HG02610 (cell line): Measurements from ENCODE around the gene MORN2.

Experiments used
- ATAC-seq: cut with Tn5 transposase; IDR thresholded peaks from one replicate; pipeline ENCODE4 v1.9.1; 2021; ENCODE audit warnings: mild to moderate bottlenecking, moderate library complexity; ENCODE audit not compliant: unreplicated experiment

The MORN2 gene

GRCh38 chr2:38889045-38889444 is 13.3 kb downstream of the MORN2 start:
- ATAC-seq, result no peak

- no peak for ATAC-seq
Measured at GRCh38 chr2:38889575-38889974, 13.8 kb downstream of the MORN2 start, which contains the start of gene ARHGEF33. ARHGEF33 (plus strand) TSS chr2:38889875; CDS start chr2:38919448, 29,573 bp downstream.

DNA sequence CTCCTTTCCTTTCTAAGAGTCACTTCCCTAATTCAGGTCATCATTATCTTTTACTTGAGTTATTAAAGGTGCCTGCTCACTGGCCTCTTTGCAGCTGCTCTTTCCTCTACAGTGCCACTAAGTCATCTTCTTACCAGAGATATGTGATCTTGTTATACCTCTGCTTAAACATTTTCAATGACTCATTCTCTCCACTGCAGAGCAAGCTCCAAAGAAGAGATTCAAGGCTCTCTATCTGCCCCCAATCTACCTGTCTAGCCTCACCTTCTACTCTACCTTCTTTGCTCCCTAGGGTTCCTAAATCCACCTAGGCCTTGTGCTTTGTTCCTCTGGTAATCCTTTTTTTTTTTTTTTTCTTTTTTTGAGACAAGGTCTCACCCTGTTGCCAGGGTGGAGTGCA is 17.0 kb downstream of the MORN2 start:
- ATAC-seq, result no peak

- ATAC-seq, result no peak
Measured at GRCh38 chr2:38898256-38898655, 22.5 kb downstream of the MORN2 start.

GRCh38 chr2:38900726-38901125 is 24.9 kb downstream of the MORN2 start:
- no peak for ATAC-seq

- ATAC-seq, result no peak
Measured at GRCh38 chr2:38905251-38905650, 29.5 kb downstream of the MORN2 start.

DNA sequence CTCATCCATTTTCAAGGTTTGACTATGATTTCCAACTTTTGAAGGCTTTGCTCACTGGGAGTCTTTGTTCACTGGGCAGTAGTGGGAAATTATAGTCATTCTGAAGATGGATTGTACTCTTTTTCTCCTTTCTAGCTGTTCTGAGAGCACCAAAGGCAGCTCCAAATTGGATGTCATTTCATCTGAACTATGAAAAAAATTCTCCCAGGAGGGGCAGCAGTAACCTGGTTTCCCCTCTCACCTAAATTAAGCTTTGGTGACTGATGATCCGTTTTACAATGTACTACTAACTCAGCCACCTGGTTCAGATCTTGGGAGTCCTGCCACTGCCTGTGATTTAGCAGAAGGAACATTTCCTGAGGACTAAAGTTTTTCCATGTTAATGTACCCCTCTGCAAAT is 31.5 kb downstream of the MORN2 start:
- ATAC-seq, result no peak

GRCh38 chr2:38907743-38908562 is 32.2 kb downstream of the MORN2 start:
- ATAC-seq, result peak; percentile 95

- no peak for ATAC-seq
Measured at GRCh38 chr2:38909872-38910271, 34.1 kb downstream of the MORN2 start.

DNA sequence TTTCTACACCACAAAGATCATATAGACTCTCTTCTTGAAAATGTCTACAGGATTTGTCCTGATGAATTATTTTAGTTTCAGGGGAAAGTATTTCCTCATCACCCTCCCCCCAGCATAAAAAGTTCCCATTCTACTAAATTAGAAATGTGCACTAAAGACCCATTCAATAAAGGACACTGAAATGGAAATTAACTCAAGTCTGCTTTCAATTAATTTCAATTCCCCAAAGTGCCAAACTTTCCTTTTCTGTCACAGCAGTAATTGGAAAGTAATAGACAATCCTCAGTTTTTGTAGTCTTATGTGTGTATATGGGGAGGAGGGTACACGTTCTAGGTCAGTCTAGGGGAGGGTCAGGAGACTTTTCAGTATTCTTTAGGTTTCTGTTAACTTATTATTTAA is 35.4 kb downstream of the MORN2 start:
- no peak for ATAC-seq

DNA sequence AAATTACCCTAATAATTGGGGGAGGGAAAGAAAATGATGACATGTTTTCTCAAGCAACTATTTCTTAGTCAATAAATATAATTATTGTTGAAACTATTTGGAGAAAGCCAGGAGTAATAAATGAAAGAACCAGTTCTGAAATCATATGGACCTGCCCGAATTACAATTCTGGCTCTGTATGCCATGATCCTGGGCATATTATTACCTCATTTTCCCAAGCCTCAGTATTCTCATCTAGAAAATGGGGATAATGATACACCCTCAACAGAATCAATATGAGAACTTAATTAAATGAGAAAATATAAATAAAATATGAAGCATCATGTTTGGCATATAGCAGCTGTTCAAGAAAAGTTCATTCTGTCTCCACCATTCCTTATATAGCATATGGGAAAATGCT is 36.8 kb downstream of the MORN2 start:
- no peak for ATAC-seq

DNA sequence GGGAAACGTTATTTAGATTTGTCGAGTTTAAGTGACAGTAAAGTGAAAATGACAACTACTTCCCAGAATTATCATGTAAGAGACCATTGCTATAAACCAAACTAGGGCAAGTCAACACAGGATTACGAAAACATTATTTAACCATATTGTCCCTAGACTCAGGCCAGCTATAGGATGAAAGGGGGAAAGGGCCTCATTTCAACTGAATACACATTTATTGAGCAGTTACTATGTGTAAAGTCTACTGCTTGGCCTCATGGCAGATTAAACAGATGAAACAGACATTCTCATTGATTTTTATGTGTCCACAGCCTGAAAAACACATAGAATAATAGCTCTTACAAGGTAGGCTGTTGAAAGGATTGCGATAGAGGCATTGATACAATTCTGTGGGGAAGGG is 46.6 kb downstream of the MORN2 start:
- ATAC-seq, result no peak

- ATAC-seq, result no peak
Measured at GRCh38 chr2:38922902-38923301, 47.1 kb downstream of the MORN2 start.

DNA sequence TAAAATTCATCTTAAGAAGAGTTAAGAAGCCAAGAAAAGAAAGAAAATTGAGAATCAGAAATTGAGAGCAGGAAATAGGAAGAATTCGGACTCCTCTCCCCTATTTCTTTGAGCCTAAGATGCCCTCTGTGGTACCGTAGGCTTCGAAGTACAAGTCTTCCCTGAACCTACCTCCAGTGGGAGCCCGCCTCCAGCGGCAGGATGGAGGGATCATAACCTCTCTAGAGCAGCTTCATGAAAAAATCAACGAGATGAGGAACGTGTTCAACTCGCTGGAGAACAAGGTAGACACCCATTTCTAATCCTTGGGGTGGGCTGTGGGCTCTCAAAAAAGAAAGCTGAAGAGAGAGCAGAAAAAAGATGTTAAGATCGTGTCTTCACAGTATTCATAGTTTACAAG is 50.2 kb downstream of the MORN2 start:
- ATAC-seq, result no peak

DNA sequence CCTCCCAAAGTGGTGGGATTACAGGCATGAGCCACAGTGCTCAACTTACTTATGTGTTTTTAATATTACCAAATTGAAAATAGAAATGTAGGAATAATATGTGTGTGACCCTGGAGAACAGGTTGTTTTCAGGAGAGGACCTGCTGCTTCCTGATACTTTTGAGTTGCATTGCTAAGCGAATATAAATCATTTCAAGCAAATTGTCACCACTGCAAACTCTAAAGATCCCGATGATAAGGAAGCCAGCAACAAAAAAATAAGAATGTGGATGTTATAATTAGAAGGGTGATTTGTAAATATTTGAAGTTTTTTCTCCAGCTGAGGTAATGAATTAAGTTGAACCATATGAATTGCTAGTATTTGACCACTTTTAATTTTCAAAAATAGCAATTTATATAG is 54.8 kb downstream of the MORN2 start:
- no peak for ATAC-seq
